RWPE2 (cell line): ENCODE data around the gene PYGO2.

Experiments used
- ATAC-seq: fragments of 200-7000 bp; cut with Tn5 transposase; 3 replicates; pipeline ENCODE4 v1.9.1; 2021; ENCODE audit warnings: low read depth
- DNase-seq: peaks from one replicate; pipeline ENCODE4 v3.0.0-alpha.2; 2020; ENCODE audit warnings: low spot score
- H3K27ac ChIP-seq: fragments of 450-650 bp; 2 replicates; pipeline ENCODE4 v1.5.1; 2017; ENCODE audit warnings: mild to moderate bottlenecking; ENCODE audit not compliant: poor library complexity, severe bottlenecking
- H3K27me3 ChIP-seq: fragments of 250-450 bp; sonication (Bioruptor Pico); 2 replicates; pipeline ENCODE4 v1.5.1; 2021; ENCODE audit warnings: mild to moderate bottlenecking, moderate library complexity; ENCODE audit not compliant: insufficient read depth, poor library complexity, severe bottlenecking
- H3K36me3 ChIP-seq: fragments of 250-450 bp; sonication (Bioruptor Pico); 2 replicates; pipeline ENCODE4 v1.5.1; 2020; ENCODE audit warnings: low read depth, mild to moderate bottlenecking, moderate library complexity
- H3K4me1 ChIP-seq: fragments of 250-450 bp; sonication (Bioruptor Pico); 2 replicates; pipeline ENCODE4 v1.5.1; 2021; ENCODE audit warnings: mild to moderate bottlenecking, moderate library complexity; ENCODE audit not compliant: insufficient read depth, poor library complexity, severe bottlenecking
- H3K4me3 ChIP-seq: fragments of 250-450 bp; sonication (Bioruptor Pico); 2 replicates; pipeline ENCODE4 v1.5.1; 2021; ENCODE audit warnings: mild to moderate bottlenecking, moderate library complexity; ENCODE audit not compliant: severe bottlenecking
- H3K9me3 ChIP-seq: fragments of 250-450 bp; sonication (Bioruptor Pico); 2 replicates; pipeline ENCODE4 v1.5.1; 2021; ENCODE audit warnings: mild to moderate bottlenecking, moderate library complexity; ENCODE audit not compliant: severe bottlenecking
- CTCF ChIP-seq: fragments of 450-650 bp; IDR thresholded peaks from one replicate; pipeline ENCODE4 v1.5.1; 2017; ENCODE audit warnings: mild to moderate bottlenecking, moderate library complexity; ENCODE audit not compliant: poor library complexity, severe bottlenecking

PYGO2 gene

GRCh38 chr1:154931940-154932487, 29.6 kb downstream of the PYGO2 start:
- Histone ChIP-seq H3K27me3 (no peaks in the 10 kb centered on the region), H3K4me1 (peaks cover 19% of the 10 kb centered on the region), H3K27ac (peak overlapping the region; percentile 64), H3K36me3 (peaks cover 12% of the 10 kb centered on the region), H3K9me3 (no peaks in the 10 kb centered on the region), H3K4me3 (no peak overlapping the region)
- DNase-seq (peak; percentile 80), ATAC-seq (peak; percentile 72)
- TF ChIP-seq CTCF: no peak

- no peaks in the 10 kb centered on the region for H3K27me3 ChIP-seq
- peaks cover 28% of the 10 kb centered on the region for H3K36me3 ChIP-seq
- H3K4me1 ChIP-seq: no peaks in the 10 kb centered on the region
- TF ChIP-seq CTCF: no peak
- no peak overlapping the region for H3K27ac ChIP-seq
- ATAC-seq: no peak
- no peaks in the 10 kb centered on the region for H3K9me3 ChIP-seq
- H3K4me3 ChIP-seq: no peak overlapping the region
- DNase-seq: no peak
These were observed 35.4 kb downstream of the PYGO2 start for GRCh38 chr1:154926201-154926600.

- TF ChIP-seq CTCF: no peak
- H3K4me3 ChIP-seq: no peak overlapping the region
- H3K27ac ChIP-seq: no peak overlapping the region
- no peaks in the 10 kb centered on the region for H3K9me3 ChIP-seq
- no peak for DNase-seq
- peaks cover 28% of the 10 kb centered on the region for H3K36me3 ChIP-seq
- ATAC-seq: 0 out of 3 replicates have a peak, but pooled peaks have one; percentile 33
- H3K4me1 ChIP-seq: no peaks in the 10 kb centered on the region
- no peaks in the 10 kb centered on the region for H3K27me3 ChIP-seq
These were observed 36.0 kb downstream of the PYGO2 start for GRCh38 chr1:154925335-154926170.

GRCh38 chr1:154923695-154924094, 37.9 kb downstream of the PYGO2 start:
- Histone ChIP-seq H3K36me3 (peaks cover 25% of the 10 kb centered on the region), H3K27ac (no peak overlapping the region), H3K4me1 (no peaks in the 10 kb centered on the region), H3K27me3 (no peaks in the 10 kb centered on the region), H3K4me3 (no peak overlapping the region), H3K9me3 (no peaks in the 10 kb centered on the region)
- ATAC-seq (no peak), DNase-seq (no peak)
- no peak for TF ChIP-seq CTCF

GRCh38 chr1:154913273-154913672, 48.3 kb downstream of the PYGO2 start:
- H3K36me3 ChIP-seq: no peaks in the 10 kb centered on the region
- no peak for TF ChIP-seq CTCF
- no peaks in the 10 kb centered on the region for H3K4me1 ChIP-seq
- no peaks in the 10 kb centered on the region for H3K9me3 ChIP-seq
- no peak overlapping the region for H3K27ac ChIP-seq
- no peaks in the 10 kb centered on the region for H3K27me3 ChIP-seq
- DNase-seq: no peak
- ATAC-seq: no peak
- H3K4me3 ChIP-seq: no peak overlapping the region
